HG02970 (cell line): ENCODE results near the gene LRRC23.
"Not testable (repeated sequence)": the region's sequence is repeated elsewhere in the genome, so short reads cannot be mapped to it uniquely, and the experiment has no call there.

Source experiments
- ATAC-seq: cut with Tn5 transposase; IDR thresholded peaks from one replicate; pipeline ENCODE4 v1.9.1; 2021; ENCODE audit warnings: mild to moderate bottlenecking, moderate library complexity, moderate number of reproducible peaks; ENCODE audit not compliant: unreplicated experiment, low FRiP score

The LRRC23 gene, protein sequence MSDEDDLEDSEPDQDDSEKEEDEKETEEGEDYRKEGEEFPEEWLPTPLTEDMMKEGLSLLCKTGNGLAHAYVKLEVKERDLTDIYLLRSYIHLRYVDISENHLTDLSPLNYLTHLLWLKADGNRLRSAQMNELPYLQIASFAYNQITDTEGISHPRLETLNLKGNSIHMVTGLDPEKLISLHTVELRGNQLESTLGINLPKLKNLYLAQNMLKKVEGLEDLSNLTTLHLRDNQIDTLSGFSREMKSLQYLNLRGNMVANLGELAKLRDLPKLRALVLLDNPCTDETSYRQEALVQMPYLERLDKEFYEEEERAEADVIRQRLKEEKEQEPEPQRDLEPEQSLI

DNA sequence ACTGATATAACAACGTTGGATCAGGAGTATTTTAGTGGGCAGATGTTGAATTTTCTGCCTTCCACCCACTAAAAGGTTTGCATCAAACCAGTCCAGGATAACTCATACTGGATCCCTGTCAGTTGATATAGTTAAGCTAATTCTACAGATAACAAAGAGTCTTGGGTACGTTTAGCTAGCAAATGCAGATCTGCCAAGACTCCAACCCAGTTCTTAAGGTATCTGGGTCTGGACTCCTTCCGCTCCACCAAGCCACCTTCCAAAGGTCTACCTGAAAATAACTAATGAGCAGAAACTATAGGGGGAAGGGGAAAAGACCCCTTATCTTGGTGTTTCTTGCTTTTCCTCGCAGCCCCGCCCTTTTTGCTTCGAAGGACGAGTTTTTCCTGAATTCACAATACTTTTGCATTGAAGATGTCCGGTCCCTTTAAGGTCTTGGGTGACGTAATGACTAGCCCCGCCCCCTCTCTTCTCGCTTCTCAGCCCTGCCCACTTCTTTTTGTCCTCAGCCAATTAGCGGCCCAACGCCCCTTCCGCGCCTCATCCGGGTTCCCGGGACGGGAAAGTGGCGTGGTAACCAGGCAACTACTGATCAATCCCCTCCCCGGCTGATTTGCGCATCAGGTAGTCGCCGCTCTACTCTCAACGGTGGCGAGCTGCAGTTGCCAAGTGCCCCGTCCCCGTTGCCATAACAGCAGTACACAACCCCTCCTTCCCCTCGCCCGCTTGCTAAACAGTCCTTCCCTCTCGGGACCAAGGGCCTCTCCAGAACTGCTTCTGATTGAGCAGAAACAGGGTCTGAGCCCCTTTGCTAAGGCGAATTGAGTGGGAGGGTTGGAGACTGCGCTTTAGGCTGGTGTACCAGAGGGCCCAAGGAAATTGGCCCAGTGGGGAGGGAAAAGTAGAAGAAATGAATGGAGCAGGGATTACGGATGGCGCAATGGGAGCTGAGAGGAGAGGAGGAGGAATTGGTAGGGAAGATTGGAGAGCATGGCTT lies at the start of gene LRRC23:
TSS of gene LRRC23 (plus strand) at position 543 of the 997 bp plus-strand sequence. CDS start 812 bp downstream, outside the sequence.
- ATAC-seq, result peak; percentile 93

DNA sequence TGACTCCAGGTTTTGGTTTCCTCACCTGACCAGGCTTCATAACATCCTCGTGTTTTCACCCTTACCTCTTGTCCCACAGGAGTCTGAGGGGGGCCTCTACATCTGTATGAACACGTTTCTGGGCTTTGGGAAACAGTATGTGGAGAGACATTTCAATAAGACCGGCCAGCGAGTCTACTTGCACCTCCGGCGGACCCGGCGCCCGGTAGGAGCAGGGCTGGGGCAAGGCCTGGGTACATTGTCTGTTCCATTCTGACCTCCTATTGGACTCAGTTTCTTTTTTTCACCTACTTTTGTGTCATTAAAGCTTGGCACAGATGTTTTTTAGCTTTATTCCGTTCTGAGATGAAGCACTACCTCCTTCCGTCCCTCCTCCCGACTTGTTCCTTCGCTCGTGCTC lies 49.3 kb upstream of the LRRC23 start:
- ATAC-seq, result no peak

DNA sequence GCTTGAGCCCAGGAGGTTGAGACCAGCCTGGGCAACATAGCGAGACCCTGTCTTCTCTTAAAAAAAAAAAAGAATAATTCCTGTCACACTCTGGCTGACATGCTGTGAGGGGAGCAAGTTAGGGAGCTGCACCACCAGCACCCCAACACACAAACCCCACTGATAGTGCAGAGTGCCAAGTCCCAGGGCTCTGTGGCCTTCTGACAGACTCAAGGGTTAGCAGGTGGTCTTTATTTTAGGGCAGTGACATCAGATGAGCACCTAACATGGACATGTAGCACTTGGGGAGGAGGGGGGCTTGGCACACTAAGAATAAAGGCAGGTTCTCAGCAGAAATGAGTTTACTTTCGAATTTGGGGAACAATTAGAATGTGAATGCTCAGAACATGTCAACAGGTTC lies 45.8 kb upstream of the LRRC23 start:
- ATAC-seq, result no peak

DNA sequence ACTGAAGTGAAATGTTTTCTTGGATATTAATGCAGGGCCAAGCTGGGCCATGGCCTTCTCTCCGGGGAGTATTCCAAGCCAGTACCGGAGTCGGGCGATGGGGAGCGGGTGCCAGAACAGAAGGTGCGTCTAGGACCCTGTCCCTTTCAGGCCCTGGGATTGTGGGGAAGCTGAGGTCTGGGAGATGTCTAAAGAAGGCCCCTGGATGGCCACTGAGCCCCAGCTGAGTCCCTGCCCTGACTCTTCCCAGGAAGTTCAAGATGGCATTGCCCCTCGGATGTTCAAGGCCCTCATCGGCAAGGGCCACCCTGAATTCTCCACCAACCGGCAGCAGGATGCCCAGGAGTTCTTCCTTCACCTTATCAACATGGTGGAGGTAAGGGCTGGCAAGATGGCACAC lies 44.5 kb upstream of the LRRC23 start:
- no peak for ATAC-seq

DNA sequence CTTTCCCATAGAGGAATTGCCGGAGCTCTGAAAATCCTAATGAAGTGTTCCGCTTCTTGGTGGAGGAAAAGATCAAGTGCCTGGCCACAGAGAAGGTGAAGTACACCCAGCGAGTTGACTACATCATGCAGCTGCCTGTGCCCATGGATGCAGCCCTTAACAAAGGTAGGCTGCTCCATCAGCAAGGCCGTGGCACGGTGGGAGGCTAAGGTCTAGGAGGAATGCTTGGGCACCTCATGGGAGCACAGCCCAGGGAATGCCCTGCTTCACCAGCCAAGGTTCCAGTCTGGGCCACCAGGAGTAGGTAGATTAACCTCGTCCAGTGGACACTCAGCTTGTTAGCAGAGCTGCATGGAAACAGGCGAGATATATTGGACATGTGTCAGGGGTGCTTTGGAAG lies 43.7 kb upstream of the LRRC23 start:
- ATAC-seq, result no peak

DNA sequence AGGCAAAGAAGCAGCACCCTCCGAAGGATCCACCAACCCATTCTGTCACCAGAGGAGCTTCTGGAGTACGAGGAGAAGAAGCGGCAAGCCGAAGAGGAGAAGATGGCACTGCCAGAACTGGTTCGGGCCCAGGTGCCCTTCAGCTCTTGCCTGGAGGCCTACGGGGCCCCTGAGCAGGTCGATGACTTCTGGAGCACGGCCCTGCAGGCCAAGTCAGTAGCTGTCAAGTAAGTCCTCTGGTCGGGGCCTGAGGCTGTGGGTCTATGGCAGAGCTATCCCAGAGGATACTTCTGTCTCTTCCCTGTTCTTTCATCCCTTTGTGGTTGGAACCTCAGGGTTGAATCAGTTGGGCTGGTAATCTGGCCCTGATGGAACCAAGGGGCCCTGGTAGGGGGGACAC lies 43.2 kb upstream of the LRRC23 start:
- no peak for ATAC-seq

DNA sequence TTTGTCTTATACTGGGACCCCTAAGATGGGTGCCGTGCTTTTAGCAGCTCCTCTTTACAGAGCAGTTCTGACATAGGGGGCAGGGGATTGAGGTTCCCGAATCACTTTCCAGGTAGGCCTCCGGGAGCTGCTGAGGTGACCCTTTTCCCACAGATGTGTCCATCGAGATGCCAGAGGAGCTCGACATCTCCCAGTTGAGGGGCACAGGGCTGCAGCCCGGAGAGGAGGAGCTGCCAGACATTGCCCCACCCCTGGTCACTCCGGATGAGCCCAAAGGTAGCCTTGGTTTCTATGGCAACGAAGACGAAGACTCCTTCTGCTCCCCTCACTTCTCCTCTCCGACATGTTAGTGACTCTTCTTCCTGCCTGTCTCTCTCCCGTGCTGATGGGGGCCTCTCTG lies 41.6 kb upstream of the LRRC23 start:
- no peak for ATAC-seq

DNA sequence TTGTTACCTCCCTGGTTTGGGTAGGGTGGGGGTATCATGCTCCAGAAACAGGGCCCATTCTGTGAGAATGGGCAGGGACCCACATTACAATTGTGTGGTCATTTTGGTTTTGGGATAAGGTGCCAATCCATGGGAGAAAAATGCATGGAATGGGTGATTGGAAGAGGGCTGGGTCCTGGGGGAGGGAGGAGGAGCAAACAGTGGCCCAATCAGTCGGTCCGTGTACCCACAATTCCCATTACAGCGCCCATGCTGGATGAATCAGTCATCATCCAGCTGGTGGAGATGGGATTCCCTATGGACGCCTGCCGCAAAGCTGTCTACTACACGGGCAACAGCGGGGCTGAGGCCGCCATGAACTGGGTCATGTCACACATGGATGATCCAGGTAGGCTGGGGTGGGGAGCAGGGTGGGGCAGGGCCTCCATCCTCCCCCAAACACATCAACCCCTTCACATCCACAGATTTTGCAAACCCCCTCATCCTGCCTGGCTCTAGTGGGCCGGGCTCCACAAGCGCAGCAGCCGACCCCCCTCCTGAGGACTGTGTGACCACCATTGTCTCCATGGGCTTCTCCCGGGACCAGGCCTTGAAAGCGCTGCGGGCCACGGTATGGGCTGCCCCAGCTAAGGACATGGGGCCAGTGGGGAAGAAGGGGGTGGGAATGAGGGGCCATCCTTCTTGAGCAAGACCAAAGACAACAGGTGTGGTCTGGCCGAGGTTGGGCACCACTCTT lies 40.9 kb upstream of the LRRC23 start:
- ATAC-seq, result no peak

DNA sequence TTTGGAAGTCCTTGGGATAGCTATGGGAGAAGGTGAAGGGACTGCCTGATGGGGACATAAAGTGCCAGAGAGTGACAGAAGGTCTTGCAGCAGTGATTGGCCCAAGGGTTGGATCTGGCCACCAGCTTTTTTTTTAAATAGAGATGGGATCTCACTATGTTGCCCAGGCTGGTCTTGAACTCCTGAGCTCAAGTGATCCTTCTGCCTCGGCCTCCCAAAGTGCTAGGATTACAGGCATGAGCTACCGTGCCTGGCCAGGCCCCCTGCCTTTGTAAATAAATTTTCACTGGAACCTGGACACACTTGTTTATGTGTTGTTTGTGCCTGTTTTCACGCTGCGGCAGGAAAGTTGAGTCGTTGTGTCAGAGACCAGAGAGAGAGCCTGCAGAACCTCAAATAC lies 39.3 kb upstream of the LRRC23 start:
- ATAC-seq, result not testable (repeated sequence)

DNA sequence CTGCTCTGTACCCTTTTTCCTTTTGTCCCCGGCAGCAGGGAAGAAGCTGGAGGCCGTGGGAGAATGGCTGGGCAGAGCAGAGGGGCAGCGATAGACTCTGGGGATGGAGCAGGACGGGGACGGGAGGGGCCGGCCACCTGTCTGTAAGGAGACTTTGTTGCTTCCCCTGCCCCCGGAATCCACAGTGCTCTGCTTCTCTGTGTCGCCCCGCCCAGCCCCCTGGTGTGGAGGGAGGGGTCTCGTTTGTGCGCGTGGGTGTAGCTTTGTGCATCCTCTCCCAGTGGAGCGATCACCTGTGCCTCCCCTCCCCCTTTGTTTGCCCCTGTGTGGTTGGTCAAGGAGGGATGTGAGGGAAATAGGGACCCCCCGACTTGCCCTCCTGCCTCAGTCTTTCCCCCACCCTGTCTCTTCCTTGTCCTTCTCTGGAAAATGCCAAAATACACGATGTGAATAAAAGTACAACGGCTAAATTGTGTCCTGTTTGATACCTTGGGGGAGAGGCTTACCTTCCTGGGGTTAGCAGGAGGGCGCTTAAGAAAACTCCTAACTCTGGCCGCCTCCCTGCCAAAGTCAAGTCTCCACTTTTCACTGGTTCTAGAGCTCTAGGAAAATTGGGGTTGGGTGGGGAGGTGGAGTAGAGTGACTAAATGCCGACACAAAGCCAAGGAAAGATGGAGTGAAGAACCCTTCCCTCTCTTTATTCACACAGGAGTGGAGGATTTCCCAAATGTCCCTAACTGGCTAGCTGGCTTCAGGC lies 38.3 kb upstream of the LRRC23 start:
- ATAC-seq, result no peak

DNA sequence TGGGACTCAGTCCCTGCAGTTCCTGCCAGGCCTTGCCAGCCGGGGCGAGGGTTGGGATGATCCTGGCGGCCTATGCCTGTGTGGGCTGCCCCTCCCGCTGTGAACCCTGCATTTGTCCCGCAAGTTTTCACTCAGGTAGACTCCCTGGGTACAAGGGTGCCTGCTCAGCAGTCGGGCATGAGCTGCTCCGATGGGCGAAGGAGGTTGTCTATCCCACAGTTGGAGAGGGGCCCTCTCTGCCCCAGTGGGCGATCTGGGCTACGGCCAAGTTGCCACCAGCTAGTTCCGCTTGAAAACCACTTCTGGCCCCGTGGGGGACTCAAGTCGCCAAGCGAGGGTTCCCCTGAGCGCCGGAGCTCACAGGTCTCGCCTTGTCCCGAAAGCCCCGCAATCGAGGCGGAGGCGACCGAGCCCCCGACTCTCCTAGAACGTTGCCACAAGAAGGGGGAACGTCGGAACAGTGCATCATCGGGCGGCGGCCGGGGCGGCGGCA lies 37.7 kb upstream of the LRRC23 start:
- no peak for ATAC-seq

DNA sequence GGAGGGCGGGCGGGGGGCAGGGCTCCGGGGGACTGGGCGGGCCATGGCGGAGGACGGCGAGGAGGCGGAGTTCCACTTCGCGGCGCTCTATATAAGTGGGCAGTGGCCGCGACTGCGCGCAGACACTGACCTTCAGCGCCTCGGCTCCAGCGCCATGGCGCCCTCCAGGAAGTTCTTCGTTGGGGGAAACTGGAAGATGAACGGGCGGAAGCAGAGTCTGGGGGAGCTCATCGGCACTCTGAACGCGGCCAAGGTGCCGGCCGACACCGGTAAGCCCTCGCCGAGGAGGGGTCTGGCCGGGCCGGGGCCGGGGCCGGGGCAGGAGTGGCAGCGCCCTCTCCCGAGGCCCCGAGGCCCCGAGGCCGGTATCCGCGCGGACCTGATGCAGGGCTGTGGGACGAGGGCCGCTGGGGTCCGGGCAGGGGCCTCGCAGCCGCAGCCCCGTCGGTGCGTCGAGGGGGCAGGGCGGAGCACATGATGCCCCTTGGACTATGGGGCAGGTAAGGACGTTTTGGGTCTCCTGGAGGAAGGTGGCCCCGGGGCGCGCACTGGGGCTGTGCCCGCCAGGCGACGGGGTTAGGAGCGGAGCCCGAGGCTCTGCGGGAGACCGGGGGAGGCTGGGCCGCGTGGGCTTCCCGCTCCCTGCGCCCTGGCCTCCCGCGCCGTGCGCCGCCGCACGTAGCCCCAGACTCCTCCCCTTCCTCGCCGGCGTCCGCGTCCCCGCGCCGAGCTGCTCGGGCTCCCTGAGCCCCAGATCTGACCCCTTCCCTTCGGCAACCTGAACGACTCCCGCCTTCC lies 37.0 kb upstream of the LRRC23 start, which contains the start of gene TPI1:
TSS of gene TPI1 (plus strand) at position 119 of the 798 bp plus-strand sequence. CDS start at position 155, 36 bp downstream.
- ATAC-seq, result peak; percentile 48

DNA sequence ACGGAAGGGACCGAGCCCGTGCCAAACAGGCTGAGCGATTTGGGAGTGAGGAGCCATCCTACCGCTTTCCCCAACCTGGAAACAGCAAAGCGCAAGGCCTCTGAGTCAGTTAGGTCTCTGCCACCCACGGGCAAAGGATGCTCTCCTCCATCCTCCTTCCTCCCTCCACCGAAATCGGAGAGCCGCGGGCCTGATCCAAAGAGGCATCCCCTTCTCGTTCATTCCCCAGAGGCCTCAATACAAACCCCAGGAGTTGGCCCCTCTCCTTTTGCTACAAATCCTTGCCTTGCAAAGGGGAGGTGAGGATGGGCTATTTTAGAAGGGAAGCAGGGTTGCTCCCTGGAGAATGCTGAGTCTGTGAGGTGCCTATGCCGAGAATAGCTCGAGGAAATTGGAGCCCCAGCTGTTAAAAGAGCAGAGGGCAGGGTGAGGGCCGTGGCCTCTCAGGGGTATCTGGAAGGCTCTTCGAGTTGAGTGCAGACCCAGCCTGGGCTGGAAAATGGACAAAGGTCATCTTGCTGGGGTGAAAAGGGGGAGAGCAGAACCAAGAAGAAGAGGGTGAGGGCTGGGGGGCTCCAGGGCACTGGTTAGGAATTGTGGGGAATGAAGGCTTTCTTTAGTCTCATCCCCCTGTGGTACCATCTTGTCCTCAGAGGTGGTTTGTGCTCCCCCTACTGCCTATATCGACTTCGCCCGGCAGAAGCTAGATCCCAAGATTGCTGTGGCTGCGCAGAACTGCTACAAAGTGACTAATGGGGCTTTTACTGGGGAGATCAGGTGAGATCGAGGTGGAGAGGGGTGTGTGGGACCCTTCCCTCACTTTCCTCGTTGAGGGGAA lies 36.2 kb upstream of the LRRC23 start:
- ATAC-seq, result no peak

DNA sequence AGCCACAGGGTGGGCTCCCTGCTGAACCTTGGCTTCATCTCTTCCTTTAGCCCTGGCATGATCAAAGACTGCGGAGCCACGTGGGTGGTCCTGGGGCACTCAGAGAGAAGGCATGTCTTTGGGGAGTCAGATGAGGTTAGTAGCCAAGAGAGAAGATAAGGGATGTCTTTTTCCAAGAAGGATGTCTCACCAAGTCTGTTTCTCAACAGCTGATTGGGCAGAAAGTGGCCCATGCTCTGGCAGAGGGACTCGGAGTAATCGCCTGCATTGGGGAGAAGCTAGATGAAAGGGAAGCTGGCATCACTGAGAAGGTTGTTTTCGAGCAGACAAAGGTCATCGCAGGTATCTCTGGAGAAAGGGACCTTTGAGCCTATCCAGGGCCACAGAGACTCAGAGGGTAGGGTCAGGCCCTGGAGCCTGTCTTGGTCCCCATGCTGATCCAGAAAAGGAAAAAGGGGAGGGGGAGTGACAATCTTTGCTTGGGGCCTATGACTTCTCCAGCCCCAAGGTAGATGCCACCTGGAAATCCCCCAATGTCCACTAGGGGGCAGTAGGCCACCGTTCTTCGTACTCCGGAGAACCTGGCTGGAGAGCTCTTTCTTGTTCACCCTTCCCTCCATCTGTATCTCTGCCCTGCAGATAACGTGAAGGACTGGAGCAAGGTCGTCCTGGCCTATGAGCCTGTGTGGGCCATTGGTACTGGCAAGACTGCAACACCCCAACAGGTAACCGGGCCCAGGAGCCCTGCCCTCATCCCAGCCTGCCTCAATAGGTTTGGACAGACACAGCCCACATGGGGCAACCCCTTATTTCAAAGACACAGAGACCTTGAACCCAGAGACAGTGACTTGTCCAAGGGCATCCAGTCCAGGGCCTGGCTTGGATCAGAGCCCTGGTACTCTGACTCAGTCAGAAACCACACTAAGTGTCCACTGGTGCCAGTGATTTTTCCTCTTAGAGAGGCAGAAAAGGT lies 35.3 kb upstream of the LRRC23 start:
- ATAC-seq, result no peak

DNA sequence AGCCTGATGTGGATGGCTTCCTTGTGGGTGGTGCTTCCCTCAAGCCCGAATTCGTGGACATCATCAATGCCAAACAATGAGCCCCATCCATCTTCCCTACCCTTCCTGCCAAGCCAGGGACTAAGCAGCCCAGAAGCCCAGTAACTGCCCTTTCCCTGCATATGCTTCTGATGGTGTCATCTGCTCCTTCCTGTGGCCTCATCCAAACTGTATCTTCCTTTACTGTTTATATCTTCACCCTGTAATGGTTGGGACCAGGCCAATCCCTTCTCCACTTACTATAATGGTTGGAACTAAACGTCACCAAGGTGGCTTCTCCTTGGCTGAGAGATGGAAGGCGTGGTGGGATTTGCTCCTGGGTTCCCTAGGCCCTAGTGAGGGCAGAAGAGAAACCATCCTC lies 34.3 kb upstream of the LRRC23 start:
- not testable (repeated sequence) for ATAC-seq

DNA sequence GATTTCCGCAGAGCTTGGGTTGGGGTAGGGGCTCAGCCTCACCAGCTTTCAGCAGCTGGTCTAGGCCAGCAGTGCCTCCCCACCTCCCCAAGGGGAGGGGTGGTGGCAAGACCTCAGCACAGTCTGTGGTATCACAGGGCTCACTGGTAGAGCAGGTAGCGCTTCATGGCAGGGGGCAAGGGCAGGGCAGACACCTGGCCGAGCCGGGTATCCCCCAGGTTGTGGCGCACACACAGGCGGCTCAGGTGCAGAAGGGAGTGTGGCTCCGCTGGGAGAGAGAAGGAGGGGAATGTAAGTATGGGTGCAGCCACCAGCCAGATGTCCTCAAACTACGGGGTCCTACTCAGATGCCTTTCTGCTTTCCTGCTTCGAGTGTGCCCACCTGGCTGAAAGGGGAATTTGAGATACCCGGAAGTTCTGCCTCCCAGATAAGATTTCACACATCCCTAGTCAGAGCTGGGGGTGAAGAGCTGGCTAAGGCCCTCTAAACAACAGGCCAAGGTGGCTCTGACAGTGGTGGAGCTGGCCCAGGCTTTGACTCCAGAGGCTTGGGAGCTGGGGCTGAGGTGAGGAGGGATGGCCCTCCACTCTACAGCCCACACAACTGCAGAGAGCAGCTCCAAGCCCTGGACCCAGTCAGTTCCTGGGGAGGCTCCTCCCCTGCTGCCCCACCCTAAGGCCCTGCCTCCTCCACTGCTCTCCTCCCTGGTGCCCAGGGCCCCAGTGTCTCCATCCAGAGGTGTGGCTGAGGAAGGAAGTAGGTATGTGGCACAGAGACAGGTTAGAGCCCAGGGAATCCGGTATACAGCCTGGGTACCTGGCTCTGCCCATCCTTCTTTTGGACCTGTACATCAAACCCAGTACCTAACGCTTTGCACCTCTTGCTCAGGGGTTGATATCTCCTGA lies 33.3 kb upstream of the LRRC23 start:
- no peak for ATAC-seq
